ENCODE results near the gene MTCH1. TPM values are rescaled to one million over a fixed set of nuclear protein-coding genes. Genes with fewer than 3 reads are reported as not detected.
A peak's percentile ranks its signal among the peaks of the same experiment; 100 is the strongest.

MTCH1 gene
- total RNA-seq, 1 donor from 2014 or later = 144 TPM

DNA sequence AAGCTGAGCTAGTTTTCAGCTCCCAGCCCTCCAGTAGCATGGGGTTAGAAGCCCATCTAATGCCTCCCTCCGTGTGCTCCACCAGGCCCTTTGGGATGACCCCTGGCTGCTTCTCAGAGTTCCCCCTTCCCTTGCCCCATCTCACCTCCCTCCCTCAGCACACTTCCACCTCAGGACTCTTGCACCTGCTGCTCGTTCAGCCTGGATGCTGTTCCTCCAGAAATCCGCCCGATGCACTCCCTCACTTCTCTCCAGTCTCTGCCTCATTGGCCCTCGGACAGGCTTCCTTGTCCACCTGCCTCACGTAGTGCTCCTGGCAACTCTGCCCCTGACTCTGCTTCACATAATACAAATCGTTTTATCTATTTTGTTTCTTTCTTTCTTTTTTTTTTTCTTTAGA, 46.2 kb upstream of the MTCH1 start:
- H3K27ac ChIP-seq = no peak overlapping the region
- peaks cover 11% of the 10 kb centered on the region for H3K4me1 Mint-ChIP-seq
- no peak for DNase-seq (ENCODE audit: low spot score)

DNA sequence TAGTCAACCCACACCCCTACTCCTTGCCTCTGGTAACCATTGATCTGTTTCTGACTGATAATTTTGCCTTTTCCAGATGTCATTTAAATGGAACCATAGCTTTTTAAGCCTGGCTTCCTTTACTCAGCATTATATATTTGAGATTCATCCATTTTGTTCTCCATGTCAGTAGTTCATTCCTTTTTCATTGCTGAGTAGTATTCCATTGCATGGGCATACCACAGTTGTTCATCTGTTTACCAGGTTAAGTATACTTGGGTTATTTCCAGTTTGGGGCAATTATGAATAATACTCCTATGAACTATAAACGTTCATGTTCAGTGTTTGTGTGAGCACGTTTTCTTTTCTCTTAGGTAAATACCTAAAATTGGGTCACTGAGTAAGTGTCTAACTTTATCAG, 44.6 kb upstream of the MTCH1 start:
- H3K4me2 ChIP-seq = no peak overlapping the region
- no peaks in the 10 kb centered on the region for H3K27me3 ChIP-seq
- H3F3A ChIP-seq (ENCODE audit: low read depth) = no peaks in the 10 kb centered on the region
- peaks cover 10% of the 10 kb centered on the region for H3K9me3 ChIP-seq (ENCODE audit: low read depth)
- no peak overlapping the region for H3K27ac ChIP-seq
- H3K9ac ChIP-seq = no peak overlapping the region
- H3K4me1 Mint-ChIP-seq = peaks cover 12% of the 10 kb centered on the region
- H3K27ac Mint-ChIP-seq = no peak overlapping the region
- H3K4me1 ChIP-seq = no peaks in the 10 kb centered on the region
- no peak for DNase-seq (ENCODE audit: low spot score)
- TF ChIP-seq, protein P1, sequence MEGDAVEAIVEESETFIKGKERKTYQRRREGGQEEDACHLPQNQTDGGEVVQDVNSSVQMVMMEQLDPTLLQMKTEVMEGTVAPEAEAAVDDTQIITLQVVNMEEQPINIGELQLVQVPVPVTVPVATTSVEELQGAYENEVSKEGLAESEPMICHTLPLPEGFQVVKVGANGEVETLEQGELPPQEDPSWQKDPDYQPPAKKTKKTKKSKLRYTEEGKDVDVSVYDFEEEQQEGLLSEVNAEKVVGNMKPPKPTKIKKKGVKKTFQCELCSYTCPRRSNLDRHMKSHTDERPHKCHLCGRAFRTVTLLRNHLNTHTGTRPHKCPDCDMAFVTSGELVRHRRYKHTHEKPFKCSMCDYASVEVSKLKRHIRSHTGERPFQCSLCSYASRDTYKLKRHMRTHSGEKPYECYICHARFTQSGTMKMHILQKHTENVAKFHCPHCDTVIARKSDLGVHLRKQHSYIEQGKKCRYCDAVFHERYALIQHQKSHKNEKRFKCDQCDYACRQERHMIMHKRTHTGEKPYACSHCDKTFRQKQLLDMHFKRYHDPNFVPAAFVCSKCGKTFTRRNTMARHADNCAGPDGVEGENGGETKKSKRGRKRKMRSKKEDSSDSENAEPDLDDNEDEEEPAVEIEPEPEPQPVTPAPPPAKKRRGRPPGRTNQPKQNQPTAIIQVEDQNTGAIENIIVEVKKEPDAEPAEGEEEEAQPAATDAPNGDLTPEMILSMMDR (IDR thresholded peaks at IDR 0.05) = no peak
- no peak for TF ChIP-seq EZH2phosphoT487 (IDR thresholded peaks at IDR 0.05)
- no peak for TF ChIP-seq EZH2 (IDR thresholded peaks at IDR 0.05)
- peaks cover 7% of the 10 kb centered on the region for H3K9me3 Mint-ChIP-seq
- H2AFZ ChIP-seq (replicated peaks) = no peak overlapping the region
- no peaks in the 10 kb centered on the region for H4K20me1 ChIP-seq (ENCODE audit: low read depth)
- H3K4me3 ChIP-seq = no peak overlapping the region
- no peaks in the 10 kb centered on the region for H3K79me2 ChIP-seq (ENCODE audit: low read depth)
- H3K36me3 ChIP-seq = no peaks in the 10 kb centered on the region
- no peaks in the 10 kb centered on the region for H3K36me3 Mint-ChIP-seq
- peak overlapping the region; percentile 1 for H3K4me3 Mint-ChIP-seq
- peaks cover 6% of the 10 kb centered on the region for H3K27me3 Mint-ChIP-seq (ENCODE audit: insufficient read depth, low read depth)

More for the DNA sequence above, 46.2 kb upstream of the MTCH1 start:
- Histone ChIP-seq H3K27me3 (no peaks in the 10 kb centered on the region), H2AFZ (replicated peaks) (no peak overlapping the region), H3K79me2 (ENCODE audit: low read depth) (no peaks in the 10 kb centered on the region), H3F3A (ENCODE audit: low read depth) (no peaks in the 10 kb centered on the region), H3K9me3 (ENCODE audit: low read depth) (peaks cover 10% of the 10 kb centered on the region), H3K4me3 (no peak overlapping the region), H4K20me1 (ENCODE audit: low read depth) (no peaks in the 10 kb centered on the region), H3K9ac (no peak overlapping the region), H3K36me3 (no peaks in the 10 kb centered on the region), H3K4me1 (no peaks in the 10 kb centered on the region), H3K4me2 (no peak overlapping the region)
- H3K36me3 Mint-ChIP-seq = no peaks in the 10 kb centered on the region
- no peak overlapping the region for H3K27ac Mint-ChIP-seq
- H3K27me3 Mint-ChIP-seq (ENCODE audit: insufficient read depth, low read depth) = peaks cover 6% of the 10 kb centered on the region
- H3K9me3 Mint-ChIP-seq = peaks cover 7% of the 10 kb centered on the region
- TF ChIP-seq, protein P1 (IDR thresholded peaks at IDR 0.05) = no peak
- TF ChIP-seq EZH2 (IDR thresholded peaks at IDR 0.05) = no peak
- no peak for TF ChIP-seq EZH2phosphoT487 (IDR thresholded peaks at IDR 0.05)
- no peak overlapping the region for H3K4me3 Mint-ChIP-seq

DNA sequence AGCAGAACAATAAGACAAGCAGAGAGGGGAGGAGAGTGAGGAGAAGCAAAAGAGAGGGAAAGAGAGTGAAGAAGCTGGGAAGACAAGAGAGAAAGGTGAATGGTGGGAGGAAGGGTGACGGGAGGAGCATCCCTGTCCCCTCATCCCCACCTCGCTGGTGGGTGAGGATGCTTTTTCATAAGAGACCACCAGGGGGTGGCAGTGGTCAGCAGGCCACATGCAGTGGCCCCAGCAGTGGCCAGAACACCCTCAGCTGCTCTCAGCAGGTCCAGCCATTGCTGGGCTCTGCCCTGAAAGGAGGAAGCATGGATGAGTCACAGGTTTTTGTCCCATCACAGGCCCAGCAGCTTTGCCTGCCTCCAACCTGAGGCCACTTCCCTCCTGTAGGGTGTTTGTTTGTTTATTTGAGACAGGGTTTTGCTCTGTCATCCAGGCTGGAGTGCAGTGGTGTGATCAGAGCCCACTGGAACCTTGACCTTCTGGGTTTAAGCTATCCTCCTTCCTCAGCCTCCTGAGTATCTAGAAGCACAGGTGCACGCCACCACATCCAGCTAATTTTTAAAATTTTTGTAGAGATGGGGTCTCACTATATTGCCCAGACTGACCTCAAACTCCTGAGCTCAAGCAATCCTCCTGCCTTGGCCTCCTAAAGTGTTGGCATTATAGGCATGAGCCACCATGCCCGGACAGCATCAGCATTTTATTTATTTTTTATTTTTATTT, 43.4 kb upstream of the MTCH1 start:
- Histone ChIP-seq H3K36me3 (no peaks in the 10 kb centered on the region), H3F3A (ENCODE audit: low read depth) (no peaks in the 10 kb centered on the region), H4K20me1 (ENCODE audit: low read depth) (no peaks in the 10 kb centered on the region), H3K27ac (no peak overlapping the region), H3K4me3 (no peak overlapping the region), H3K9ac (no peak overlapping the region), H3K79me2 (ENCODE audit: low read depth) (no peaks in the 10 kb centered on the region), H3K4me2 (no peak overlapping the region), H3K4me1 (no peaks in the 10 kb centered on the region), H2AFZ (replicated peaks) (no peak overlapping the region), H3K27me3 (no peaks in the 10 kb centered on the region), H3K9me3 (ENCODE audit: low read depth) (peaks cover 10% of the 10 kb centered on the region)
- TF ChIP-seq, protein P1 (IDR thresholded peaks at IDR 0.05) = peak; percentile 68
- TF ChIP-seq EZH2 (IDR thresholded peaks at IDR 0.05) (no peak), EZH2phosphoT487 (IDR thresholded peaks at IDR 0.05) (no peak)
- Mint-ChIP-seq H3K36me3 (no peaks in the 10 kb centered on the region), H3K4me3 (no peak overlapping the region), H3K27ac (no peak overlapping the region), H3K9me3 (peaks cover 7% of the 10 kb centered on the region), H3K4me1 (peaks cover 9% of the 10 kb centered on the region), H3K27me3 (ENCODE audit: insufficient read depth, low read depth) (peaks cover 6% of the 10 kb centered on the region)
- DNase-seq (ENCODE audit: low spot score) = peak; percentile 77
